Measurements from ENCODE around the gene TAS1R2. TPM values are rescaled to one million over a fixed set of nuclear protein-coding genes. Genes with fewer than 3 reads are reported as not detected.

Gene TAS1R2
- total and polyA plus RNA-seq, 2 of the 8 experiments (the other 6 are each of a cell fraction or from before 2014, with no cell fraction given): not detected

- TF ChIP-seq, protein P1, sequence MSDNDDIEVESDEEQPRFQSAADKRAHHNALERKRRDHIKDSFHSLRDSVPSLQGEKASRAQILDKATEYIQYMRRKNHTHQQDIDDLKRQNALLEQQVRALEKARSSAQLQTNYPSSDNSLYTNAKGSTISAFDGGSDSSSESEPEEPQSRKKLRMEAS (IDR thresholded peaks at IDR 0.05): no peak
- TF ChIP-seq POU5F1 (IDR thresholded peaks at IDR 0.05; ENCODE audit: low read depth, low read length) (no peak), SIX5 (IDR thresholded peaks at IDR 0.05; ENCODE audit: low read depth, low read length) (no peak), CHD2 (IDR thresholded peaks at IDR 0.05; ENCODE audit: low read length) (no peak), SIRT6 (IDR thresholded peaks at IDR 0.05; ENCODE audit: low read length) (no peak)
These were observed 64.3 kb downstream of the TAS1R2 start (continued) for GRCh38 chr1:18795002-18795689.
